T-helper 17 cell (primary cell): ENCODE data around the gene NR3C1. TPM values are rescaled to one million over a fixed set of nuclear protein-coding genes. Genes with fewer than 3 reads are reported as not detected.
"Not testable (repeated sequence)": the region's sequence is repeated elsewhere in the genome, so short reads cannot be mapped to it uniquely, and the experiment has no call there.

Source experiments
- ATAC-seq: fragments of 150-1000 bp; cut with Tn5 transposase; 2 replicates; pipeline ENCODE4 v1.10.0; 2021; ENCODE audit warnings: mild to moderate bottlenecking, moderate library complexity
- DNase-seq, 3 donors: peaks; one replicate each; pipeline versions ENCODE4 v3.0.0 to v3.0.0-alpha.2; 2020 to 2021
- H3K9me3 ChIP-seq: one replicate; pipeline ENCODE4 v1.7.0; 2013; ENCODE audit warnings: low read length, mild to moderate bottlenecking; ENCODE audit not compliant: control insufficient read depth, poor library complexity, severe bottlenecking
- H3K27ac Mint-ChIP-seq: one replicate; pipeline ENCODE4 v1.8.0; 2022; ENCODE audit warnings: mild to moderate bottlenecking, moderate library complexity, mixed read lengths
- H3K27me3 Mint-ChIP-seq: one replicate; pipeline ENCODE4 v1.8.0; 2022; ENCODE audit warnings: mixed read lengths
- H3K36me3 Mint-ChIP-seq: one replicate; pipeline ENCODE4 v1.8.0; 2022; ENCODE audit warnings: low read depth, mixed read lengths
- H3K4me1 Mint-ChIP-seq: one replicate; pipeline ENCODE4 v1.8.0; 2022; ENCODE audit warnings: mild to moderate bottlenecking, mixed read lengths
- H3K4me3 Mint-ChIP-seq: one replicate; pipeline ENCODE4 v1.8.0; 2022; ENCODE audit warnings: mild to moderate bottlenecking, moderate library complexity, mixed read lengths
- total RNA-seq, 4 donors: library from RNA in 2 of 4; stranded (reverse) in 2 of 4; gene quantifications; one replicate each; pipeline ENCODE4 v1.2.3 and lab custom pipeline; 2022 to 2026

Gene NR3C1
- total RNA-seq, 2 donors from 2014 or later = 118 to 133 TPM

DNA sequence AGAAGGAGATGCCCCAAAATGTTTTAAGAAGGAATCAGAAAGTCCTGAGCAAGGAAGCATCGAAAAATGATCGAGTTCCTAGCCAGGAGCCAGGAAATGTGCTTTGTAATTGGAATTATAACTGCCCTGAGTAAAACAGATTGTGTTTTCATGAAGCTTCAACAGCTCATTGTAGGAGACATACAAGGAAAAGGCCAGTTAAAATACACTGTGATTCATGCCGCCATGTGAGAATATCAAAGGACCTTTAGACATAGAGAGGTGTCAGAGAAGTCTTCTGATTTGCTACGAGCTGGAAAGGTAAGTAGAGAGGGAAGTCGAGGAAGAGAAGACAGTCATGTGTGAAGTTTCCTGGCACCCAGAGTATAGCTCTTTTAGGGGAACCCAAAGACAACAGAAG lies 60.9 kb downstream of the NR3C1 start:
- Mint-ChIP-seq H3K27ac (no peak overlapping the region), H3K27me3 (no peaks in the 10 kb centered on the region), H3K4me1 (peaks cover 32% of the 10 kb centered on the region), H3K4me3 (no peak overlapping the region), H3K36me3 (no peaks in the 10 kb centered on the region)
- DNase-seq (no peak), ATAC-seq (no peak)
- no peaks in the 10 kb centered on the region for H3K9me3 ChIP-seq

- no peak for ATAC-seq
- no peaks in the 10 kb centered on the region for H3K9me3 ChIP-seq
- Mint-ChIP-seq H3K4me3 (no peak overlapping the region), H3K27me3 (no peaks in the 10 kb centered on the region), H3K27ac (no peak overlapping the region), H3K36me3 (no peaks in the 10 kb centered on the region), H3K4me1 (peaks cover 27% of the 10 kb centered on the region)
- DNase-seq = no peak
Observed at GRCh38 chr5:143341807-143342570, 61.5 kb downstream of the NR3C1 start.

DNA sequence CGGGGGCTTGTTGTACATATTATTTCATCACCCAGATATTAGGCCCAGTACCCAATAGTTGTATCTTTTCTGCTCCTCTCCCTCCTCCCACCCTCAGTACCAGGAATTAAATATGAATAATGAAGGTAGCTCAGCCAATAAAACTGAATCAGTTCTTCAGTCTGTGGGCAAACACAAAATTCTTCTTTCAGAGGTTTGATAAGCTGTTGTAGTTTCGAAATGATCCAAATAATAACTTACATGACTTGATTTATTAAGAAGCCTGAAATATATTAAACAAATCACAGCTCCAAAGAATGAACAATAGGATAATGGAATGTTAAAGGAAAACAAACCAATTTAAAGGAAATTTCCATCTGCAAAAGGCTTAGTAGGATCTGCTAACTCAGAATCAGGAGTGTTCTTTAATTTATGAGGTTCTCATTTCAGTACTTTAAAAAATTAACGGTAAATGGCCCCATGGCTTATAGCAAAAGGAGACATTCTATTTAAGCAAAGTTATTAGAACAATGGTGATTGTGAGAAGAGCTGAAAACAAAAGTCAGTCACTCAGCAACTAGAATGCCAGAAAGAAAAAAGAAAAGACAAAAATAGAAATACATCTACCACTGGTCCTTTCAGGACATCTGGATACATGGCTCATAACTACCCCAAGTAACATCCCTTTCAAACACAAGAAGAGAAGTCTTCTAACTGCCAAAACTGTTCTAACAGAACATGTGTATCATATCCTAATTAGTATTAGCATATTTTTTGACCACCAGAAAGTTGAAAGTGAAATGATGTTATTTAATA lies 62.4 kb downstream of the NR3C1 start:
- Mint-ChIP-seq H3K36me3 (no peaks in the 10 kb centered on the region), H3K27ac (no peak overlapping the region), H3K4me1 (peaks cover 28% of the 10 kb centered on the region), H3K4me3 (no peak overlapping the region), H3K27me3 (no peaks in the 10 kb centered on the region)
- DNase-seq = no peak
- no peak for ATAC-seq
- H3K9me3 ChIP-seq = no peaks in the 10 kb centered on the region

DNA sequence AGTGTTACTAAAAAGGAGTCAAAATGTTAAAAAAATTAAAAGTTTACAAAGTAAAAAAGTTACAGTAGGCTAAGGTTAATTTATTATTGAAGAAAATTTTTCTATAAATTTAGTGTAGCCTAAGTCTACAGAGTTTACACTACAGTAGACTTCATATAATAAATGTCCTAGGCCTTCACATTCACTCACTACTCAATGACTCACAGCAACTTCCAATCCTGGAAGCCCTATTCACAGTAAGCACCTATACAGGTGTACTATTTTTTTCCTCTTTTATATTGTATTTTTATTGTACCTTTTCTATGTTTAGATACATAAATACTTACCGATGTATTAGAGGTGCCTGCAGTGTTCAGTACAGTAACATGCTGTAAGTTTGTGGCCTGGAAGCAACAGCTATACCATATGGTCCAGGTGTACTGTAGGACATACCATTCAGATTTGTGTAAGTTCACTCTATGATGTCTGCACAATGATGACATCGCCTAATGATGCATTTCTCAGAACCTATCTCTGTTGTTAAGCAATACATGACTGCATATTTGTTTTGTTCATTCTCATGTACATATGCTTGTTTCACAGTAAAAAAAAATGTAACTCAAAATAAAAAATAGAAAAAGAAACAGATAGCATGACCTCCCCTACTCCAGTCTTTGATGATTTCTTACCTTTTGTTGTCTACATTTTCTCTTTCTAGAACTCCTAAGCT lies 64.7 kb downstream of the NR3C1 start:
- peaks cover 33% of the 10 kb centered on the region for H3K4me1 Mint-ChIP-seq
- H3K36me3 Mint-ChIP-seq = no peaks in the 10 kb centered on the region
- H3K27ac Mint-ChIP-seq = peak overlapping the region; percentile 93
- H3K9me3 ChIP-seq = no peaks in the 10 kb centered on the region
- ATAC-seq = peak; percentile 18
- H3K27me3 Mint-ChIP-seq = no peaks in the 10 kb centered on the region
- no peak overlapping the region for H3K4me3 Mint-ChIP-seq
- DNase-seq = no peak

- no peak for DNase-seq
- Mint-ChIP-seq H3K27me3 (no peaks in the 10 kb centered on the region), H3K4me3 (no peak overlapping the region), H3K36me3 (no peaks in the 10 kb centered on the region), H3K27ac (no peak overlapping the region), H3K4me1 (peaks cover 34% of the 10 kb centered on the region)
- no peaks in the 10 kb centered on the region for H3K9me3 ChIP-seq
- ATAC-seq = no peak
Observed at GRCh38 chr5:143337946-143338345, 65.5 kb downstream of the NR3C1 start.

- Mint-ChIP-seq H3K36me3 (no peaks in the 10 kb centered on the region), H3K4me1 (peaks cover 28% of the 10 kb centered on the region), H3K4me3 (no peak overlapping the region), H3K27ac (peak overlapping the region; percentile 74), H3K27me3 (no peaks in the 10 kb centered on the region)
- no peaks in the 10 kb centered on the region for H3K9me3 ChIP-seq
- no peak for ATAC-seq
- DNase-seq = no peak
Observed at GRCh38 chr5:143336485-143336884, 67.0 kb downstream of the NR3C1 start.

DNA sequence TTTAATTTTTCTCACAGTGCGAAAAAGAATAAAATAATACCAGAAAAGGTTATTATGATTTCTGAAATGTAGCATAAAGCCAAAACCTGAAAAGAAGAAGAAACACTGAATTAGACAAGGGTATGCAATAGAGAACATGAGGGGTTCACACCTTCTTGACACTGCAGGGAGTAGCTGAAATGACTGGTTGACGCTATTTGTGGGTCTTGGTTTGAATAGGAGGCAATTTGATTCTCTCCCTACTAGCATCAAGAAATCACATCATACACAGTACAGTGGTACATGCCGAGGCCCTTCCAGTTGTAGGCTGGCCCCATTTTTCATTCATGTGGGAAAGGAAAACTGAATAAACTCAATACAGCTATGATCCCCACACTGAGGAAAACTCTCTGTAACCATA lies 68.6 kb downstream of the NR3C1 start:
- Mint-ChIP-seq H3K36me3 (no peaks in the 10 kb centered on the region), H3K27ac (no peak overlapping the region), H3K4me1 (peaks cover 27% of the 10 kb centered on the region), H3K27me3 (no peaks in the 10 kb centered on the region), H3K4me3 (no peak overlapping the region)
- DNase-seq = no peak
- H3K9me3 ChIP-seq = no peaks in the 10 kb centered on the region
- no peak for ATAC-seq

DNA sequence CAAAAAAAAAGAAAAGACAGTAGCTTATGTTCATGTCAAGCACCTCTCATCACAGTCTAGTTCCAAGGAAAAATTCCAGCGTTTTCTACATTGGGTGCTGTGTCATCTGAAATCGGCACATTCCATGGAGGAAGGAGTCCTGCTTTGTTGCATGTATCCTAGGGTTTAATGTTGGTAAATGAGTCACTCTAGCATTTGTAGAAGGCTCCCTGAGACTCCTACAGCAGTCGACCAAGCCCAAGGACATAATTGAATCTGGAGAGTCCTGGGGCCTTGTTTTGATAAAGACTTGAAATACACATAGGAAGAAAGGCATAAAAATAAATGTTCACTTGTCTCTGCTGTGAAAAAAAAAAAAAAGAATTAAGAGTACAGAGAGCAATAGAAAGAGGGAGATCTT lies 69.1 kb downstream of the NR3C1 start:
- H3K36me3 Mint-ChIP-seq, DNase-seq, ATAC-seq, H3K27ac Mint-ChIP-seq, H3K4me3 Mint-ChIP-seq, H3K27me3 Mint-ChIP-seq, H3K9me3 ChIP-seq: not testable (repeated sequence)
- H3K4me1 Mint-ChIP-seq = peaks cover 24% of the 10 kb centered on the region

- Mint-ChIP-seq H3K4me1 (peaks cover 23% of the 10 kb centered on the region), H3K27me3 (no peaks in the 10 kb centered on the region), H3K27ac (no peak overlapping the region), H3K36me3 (no peaks in the 10 kb centered on the region), H3K4me3 (no peak overlapping the region)
- no peaks in the 10 kb centered on the region for H3K9me3 ChIP-seq
- ATAC-seq = no peak
- no peak for DNase-seq
Observed at GRCh38 chr5:143331956-143332355, 71.5 kb downstream of the NR3C1 start.

- Mint-ChIP-seq H3K4me1 (peaks cover 21% of the 10 kb centered on the region), H3K27ac (no peak overlapping the region), H3K27me3 (no peaks in the 10 kb centered on the region), H3K36me3 (no peaks in the 10 kb centered on the region), H3K4me3 (no peak overlapping the region)
- H3K9me3 ChIP-seq = no peaks in the 10 kb centered on the region
- ATAC-seq (no peak), DNase-seq (no peak)
Observed at GRCh38 chr5:143329843-143330242, 73.6 kb downstream of the NR3C1 start.

DNA sequence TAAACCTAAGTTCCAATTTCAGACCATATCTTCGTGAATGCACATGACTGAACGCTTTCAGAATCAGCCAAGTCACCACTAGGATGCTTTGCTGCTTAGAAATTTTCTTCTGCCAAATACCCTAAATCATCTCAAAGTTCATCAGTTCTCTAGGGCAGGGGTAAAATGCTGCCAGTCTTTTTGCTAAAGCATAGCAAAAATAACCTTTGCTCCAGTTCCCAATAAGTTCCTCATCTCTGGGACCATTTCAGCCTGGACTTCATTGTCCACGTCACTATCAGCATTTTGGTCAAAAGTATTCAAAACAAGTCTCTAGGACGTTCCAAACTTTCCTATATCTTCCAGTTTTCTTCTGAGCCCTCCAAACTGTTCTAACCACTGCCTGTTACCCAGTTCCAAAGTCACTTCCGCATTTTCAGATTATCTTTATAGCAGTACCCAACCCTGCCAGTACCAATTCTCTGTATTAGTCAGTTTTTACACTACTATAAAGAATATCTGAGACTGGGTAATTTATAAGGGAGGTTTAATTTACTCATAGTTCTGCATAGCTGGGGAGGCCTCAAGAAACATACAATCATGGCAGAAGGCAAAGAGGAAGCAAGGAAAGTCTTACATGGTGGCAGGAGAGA lies 74.8 kb downstream of the NR3C1 start:
- no peak for ATAC-seq
- no peaks in the 10 kb centered on the region for H3K36me3 Mint-ChIP-seq
- H3K4me1 Mint-ChIP-seq = peaks cover 24% of the 10 kb centered on the region
- H3K27ac Mint-ChIP-seq = peak overlapping the region; percentile 1
- no peaks in the 10 kb centered on the region for H3K9me3 ChIP-seq
- DNase-seq = no peak
- H3K4me3 Mint-ChIP-seq = no peak overlapping the region
- H3K27me3 Mint-ChIP-seq = no peaks in the 10 kb centered on the region

DNA sequence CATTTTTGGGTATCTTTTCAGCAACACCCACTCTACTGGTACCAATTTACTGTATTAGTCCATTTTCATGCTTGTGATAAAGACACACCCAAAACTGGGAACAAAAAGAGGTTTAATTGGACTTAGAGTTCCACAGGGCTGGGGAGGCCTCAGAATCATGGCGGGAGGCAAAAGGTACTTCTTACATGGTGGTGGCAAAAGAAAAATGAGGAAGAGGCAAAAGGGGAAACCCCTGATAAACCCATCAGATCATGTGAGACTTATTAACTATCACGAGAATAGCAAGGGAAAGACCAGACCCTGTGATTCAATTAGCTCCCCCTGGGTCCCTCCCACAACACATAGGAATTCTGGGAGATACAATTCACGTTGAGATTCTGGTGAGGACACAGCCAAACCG lies 78.4 kb downstream of the NR3C1 start:
- not testable (repeated sequence) for H3K27me3 Mint-ChIP-seq, ATAC-seq, DNase-seq, H3K36me3 Mint-ChIP-seq, H3K4me3 Mint-ChIP-seq, H3K27ac Mint-ChIP-seq, H3K9me3 ChIP-seq
- H3K4me1 Mint-ChIP-seq = peaks cover 34% of the 10 kb centered on the region
